ENCODE results near the gene DOCK8. TPM values are rescaled to one million over a fixed set of nuclear protein-coding genes. Genes with fewer than 3 reads are reported as not detected.

Gene DOCK8
- total RNA-seq, 1 experiment from 2014 or later = 1.4 TPM

DNA sequence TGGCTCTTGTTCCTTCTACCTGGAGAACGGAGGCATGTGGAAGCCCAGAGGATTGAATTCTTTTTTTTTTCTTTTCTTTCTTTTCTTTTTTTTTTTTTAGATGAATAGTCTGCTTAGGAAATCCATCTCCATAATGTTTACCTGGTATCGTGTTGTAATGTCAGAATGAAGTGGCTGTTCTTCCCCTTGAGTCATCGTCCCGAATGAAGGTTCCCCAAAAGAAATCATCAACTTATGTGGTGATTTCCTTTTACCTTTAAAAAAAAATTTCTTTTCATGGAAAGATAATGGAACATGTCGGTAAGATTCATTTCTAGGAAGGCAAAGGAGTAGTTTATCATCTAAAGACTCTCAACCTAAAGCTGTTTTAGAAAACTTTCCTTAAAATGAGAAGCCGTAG lies 59.7 kb downstream of the DOCK8 start:
- H3K14ac ChIP-seq (ENCODE audit: insufficient read depth, low read length) = no peak overlapping the region
- H3K79me2 ChIP-seq (ENCODE audit: insufficient read depth, low read length) = no peaks in the 10 kb centered on the region
- no peak overlapping the region for H2AFZ ChIP-seq (ENCODE audit: low read length)
- TF ChIP-seq, protein P1, sequence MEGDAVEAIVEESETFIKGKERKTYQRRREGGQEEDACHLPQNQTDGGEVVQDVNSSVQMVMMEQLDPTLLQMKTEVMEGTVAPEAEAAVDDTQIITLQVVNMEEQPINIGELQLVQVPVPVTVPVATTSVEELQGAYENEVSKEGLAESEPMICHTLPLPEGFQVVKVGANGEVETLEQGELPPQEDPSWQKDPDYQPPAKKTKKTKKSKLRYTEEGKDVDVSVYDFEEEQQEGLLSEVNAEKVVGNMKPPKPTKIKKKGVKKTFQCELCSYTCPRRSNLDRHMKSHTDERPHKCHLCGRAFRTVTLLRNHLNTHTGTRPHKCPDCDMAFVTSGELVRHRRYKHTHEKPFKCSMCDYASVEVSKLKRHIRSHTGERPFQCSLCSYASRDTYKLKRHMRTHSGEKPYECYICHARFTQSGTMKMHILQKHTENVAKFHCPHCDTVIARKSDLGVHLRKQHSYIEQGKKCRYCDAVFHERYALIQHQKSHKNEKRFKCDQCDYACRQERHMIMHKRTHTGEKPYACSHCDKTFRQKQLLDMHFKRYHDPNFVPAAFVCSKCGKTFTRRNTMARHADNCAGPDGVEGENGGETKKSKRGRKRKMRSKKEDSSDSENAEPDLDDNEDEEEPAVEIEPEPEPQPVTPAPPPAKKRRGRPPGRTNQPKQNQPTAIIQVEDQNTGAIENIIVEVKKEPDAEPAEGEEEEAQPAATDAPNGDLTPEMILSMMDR (conservative IDR thresholded peaks at IDR 0.05) = no peak
- no peak overlapping the region for H2BK20ac ChIP-seq (ENCODE audit: low read depth, low read length, poor library complexity, severe bottlenecking)
- no peaks in the 10 kb centered on the region for H3K36me3 Mint-ChIP-seq (ENCODE audit: insufficient read depth in 1 of 3, low read depth in 3 of 3)
- no peak overlapping the region for H3K27ac Mint-ChIP-seq
- H4K91ac ChIP-seq (ENCODE audit: insufficient read length, low read depth, low read length) = no peak overlapping the region
- no peaks in the 10 kb centered on the region for H3K4me1 Mint-ChIP-seq
- H3K27ac ChIP-seq (ENCODE audit: insufficient read length, low read depth, low read length) = no peak overlapping the region
- no peak overlapping the region for H2BK12ac ChIP-seq (ENCODE audit: insufficient read length, low read depth, low read length)
- no peaks in the 10 kb centered on the region for H3K79me1 ChIP-seq (ENCODE audit: insufficient read depth, low read depth, low read length, poor library complexity, severe bottlenecking)
- H4K20me1 ChIP-seq (ENCODE audit: control insufficient read depth, insufficient read depth, insufficient read length) = no peaks in the 10 kb centered on the region
- H3K4ac ChIP-seq (ENCODE audit: low read depth, low read length) = no peak overlapping the region
- H3K23me2 ChIP-seq (ENCODE audit: insufficient read length, low read depth, low read length, poor library complexity, severe bottlenecking) = no peaks in the 10 kb centered on the region
- no peaks in the 10 kb centered on the region; the same call in 1 of the 2 replicates for H3K27me3 Mint-ChIP-seq (ENCODE audit: low read depth)
- H3K4me2 ChIP-seq (ENCODE audit: insufficient read depth, insufficient read length, low read length) = no peak overlapping the region
- H3K4me1 ChIP-seq (ENCODE audit: insufficient read depth, low read length) = no peaks in the 10 kb centered on the region
- no peak overlapping the region for H2AK5ac ChIP-seq (ENCODE audit: insufficient read length, low read length)
- H3K9ac ChIP-seq (ENCODE audit: extremely low read depth, insufficient read length, low read length) = no peak overlapping the region
- no peak overlapping the region for H2BK120ac ChIP-seq (ENCODE audit: low read depth, low read length, poor library complexity, severe bottlenecking)
- no peaks in the 10 kb centered on the region for H3K27me3 ChIP-seq (ENCODE audit: insufficient read depth, low read length)
- H3K18ac ChIP-seq (ENCODE audit: insufficient read length, low read depth, low read length) = no peak overlapping the region
- WGBS (ENCODE audit: extremely low coverage, insufficient read length, low lambda C conversion rate) = no CpG with 5 or more reads among the region's 6 CpGs
- DNase-seq = no peak
- no peaks in the 10 kb centered on the region for H3K9me3 ChIP-seq (ENCODE audit: control insufficient read depth, low read depth, low read length)
- no peak overlapping the region for H3K56ac ChIP-seq (ENCODE audit: insufficient read length, low read depth, low read length)
- no peak overlapping the region for H3K23ac ChIP-seq (ENCODE audit: insufficient read length, low read depth, low read length)
- H3T11ph ChIP-seq (ENCODE audit: low read length) = no peak overlapping the region
- H4K5ac ChIP-seq (ENCODE audit: insufficient read length, low read depth, low read length) = no peak overlapping the region
- H2BK15ac ChIP-seq (ENCODE audit: low read depth, low read length) = no peak overlapping the region
- no peak overlapping the region for H4K8ac ChIP-seq (replicated peaks; ENCODE audit: insufficient read length, low read depth, low read length)
- no peak overlapping the region for H3K4me3 Mint-ChIP-seq
- no peak overlapping the region for H2BK5ac ChIP-seq (ENCODE audit: insufficient read length, low read length)
- H3K9me3 Mint-ChIP-seq = no peaks in the 10 kb centered on the region
